Spleen (tissue), 7 donors: ENCODE results near the gene PRR30.

Source experiments
- POLR2A ChIP-seq, 3 donors: fragments of 450-650 bp; IDR thresholded peaks; one replicate each; pipeline ENCODE4 v1.5.1; 2017; ENCODE audit warnings: antibody characterized with exemption in 3 of 3, mild to moderate bottlenecking in 1 of 3
- POLR2AphosphoS5 ChIP-seq, 3 donors: sonication (generic); formaldehyde crosslinking; IDR thresholded peaks; one replicate each; pipeline ENCODE4 v1.5.1; 2017; ENCODE audit warnings: antibody characterized with exemption in 3 of 3
- TF ChIP-seq, protein P1 (sequence below), 11 experiments: fragments of 200-600 bp in 7 of 11; fragments of 450-650 bp in 4 of 11; sonication (generic) in 4 of 11; IDR thresholded peaks in 8 of 11; conservative IDR thresholded peaks in 3 of 11; 1 replicate in 7 of 11; 2 replicates in 4 of 11; pipeline versions ENCODE4 v1.4.0 to v1.8.0; 2016 to 2021; ENCODE audit warnings: antibody characterized with exemption in 11 of 11, inconsistent platforms in 4 of 11, mild to moderate bottlenecking in 1 of 11
- donor health status: DM: no; HTN: no; CAD: no; lungs with moderate emphysema.
- donor health status: DM: no; HTN: no; CAD: no.
- donor health status: DM: no; HTN: no; CAD: no.

DNA sequence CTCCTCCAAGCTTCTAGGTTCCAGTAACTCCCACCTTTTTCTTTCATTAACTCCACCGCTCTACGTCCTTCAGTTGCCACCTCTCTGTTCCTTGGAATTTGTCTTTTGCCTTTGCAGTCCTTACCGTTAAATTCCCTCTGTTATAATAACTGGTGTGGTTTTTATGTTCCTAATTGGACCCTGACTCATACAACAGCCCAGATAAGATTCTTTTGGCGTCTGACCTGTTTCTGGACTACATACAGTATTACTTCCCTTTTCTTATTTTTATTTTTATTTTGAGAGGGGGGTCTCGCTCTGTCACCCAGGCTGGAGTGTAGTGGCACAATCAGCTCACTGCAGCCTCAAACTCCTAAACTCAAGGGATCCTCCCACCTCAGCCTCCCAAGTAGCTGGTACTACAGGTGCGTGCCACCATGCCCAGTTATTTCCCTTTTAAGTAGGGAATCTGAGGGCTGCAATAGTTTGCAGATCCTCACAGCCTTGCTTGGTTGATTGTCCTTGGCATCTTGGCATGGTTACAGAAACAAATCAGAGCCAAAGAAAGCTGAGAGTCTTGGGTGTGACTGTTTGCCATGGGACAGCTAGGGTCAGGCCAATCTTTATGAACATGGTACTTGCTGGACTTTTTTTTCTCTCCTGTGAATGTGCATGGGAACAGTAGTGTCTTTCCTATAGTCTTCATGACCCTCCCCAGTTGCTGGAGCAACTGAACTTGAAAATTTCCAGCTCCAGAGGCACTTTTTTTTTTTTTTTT is 31.5 kb upstream of the PRR30 start:
- TF ChIP-seq, protein P1, sequence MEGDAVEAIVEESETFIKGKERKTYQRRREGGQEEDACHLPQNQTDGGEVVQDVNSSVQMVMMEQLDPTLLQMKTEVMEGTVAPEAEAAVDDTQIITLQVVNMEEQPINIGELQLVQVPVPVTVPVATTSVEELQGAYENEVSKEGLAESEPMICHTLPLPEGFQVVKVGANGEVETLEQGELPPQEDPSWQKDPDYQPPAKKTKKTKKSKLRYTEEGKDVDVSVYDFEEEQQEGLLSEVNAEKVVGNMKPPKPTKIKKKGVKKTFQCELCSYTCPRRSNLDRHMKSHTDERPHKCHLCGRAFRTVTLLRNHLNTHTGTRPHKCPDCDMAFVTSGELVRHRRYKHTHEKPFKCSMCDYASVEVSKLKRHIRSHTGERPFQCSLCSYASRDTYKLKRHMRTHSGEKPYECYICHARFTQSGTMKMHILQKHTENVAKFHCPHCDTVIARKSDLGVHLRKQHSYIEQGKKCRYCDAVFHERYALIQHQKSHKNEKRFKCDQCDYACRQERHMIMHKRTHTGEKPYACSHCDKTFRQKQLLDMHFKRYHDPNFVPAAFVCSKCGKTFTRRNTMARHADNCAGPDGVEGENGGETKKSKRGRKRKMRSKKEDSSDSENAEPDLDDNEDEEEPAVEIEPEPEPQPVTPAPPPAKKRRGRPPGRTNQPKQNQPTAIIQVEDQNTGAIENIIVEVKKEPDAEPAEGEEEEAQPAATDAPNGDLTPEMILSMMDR (IDR thresholded peaks at IDR 0.05 in 8 of 11, conservative IDR thresholded peaks at IDR 0.05 in 3 of 11), result no peak
- no peak for TF ChIP-seq POLR2A (IDR thresholded peaks at IDR 0.05)
- no peak for TF ChIP-seq POLR2AphosphoS5 (IDR thresholded peaks at IDR 0.05)
